HEK293 (cell line): ENCODE data around the gene TRIM7.

ENCODE experiments used
- BCL11A ChIP-seq: fragments of 450-650 bp; formaldehyde crosslinking; IDR thresholded peaks from 2 replicates; pipeline ENCODE4 v1.5.1; 2016; ENCODE audit warnings: low read depth, missing biosample characterization, missing genetic modification characterization
- GLI2 ChIP-seq: fragments of 450-650 bp; formaldehyde crosslinking; IDR thresholded peaks from 2 replicates; pipeline ENCODE4; 2017; ENCODE audit warnings: missing biosample characterization, missing genetic modification characterization, low read depth, borderline replicate concordance
- GLI4 ChIP-seq: fragments of 450-650 bp; formaldehyde crosslinking; IDR thresholded peaks from 2 replicates; pipeline ENCODE4 v1.5.1; 2016; ENCODE audit warnings: missing biosample characterization, missing genetic modification characterization
- IKZF3 ChIP-seq: fragments of 450-650 bp; IDR thresholded peaks from 2 replicates; pipeline ENCODE4 v1.5.0; 2018; ENCODE audit warnings: missing biosample characterization, mild to moderate bottlenecking, missing genetic modification characterization, moderate library complexity
- KLF1 ChIP-seq: fragments of 450-650 bp; formaldehyde crosslinking; IDR thresholded peaks from 2 replicates; pipeline ENCODE4 v1.5.1; 2016; ENCODE audit warnings: missing biosample characterization, missing genetic modification characterization
- SCRT1 ChIP-seq: fragments of 450-650 bp; formaldehyde crosslinking; IDR thresholded peaks from 2 replicates; pipeline ENCODE4 v1.5.1; 2016; ENCODE audit warnings: missing biosample characterization, missing genetic modification characterization, borderline replicate concordance
- SP2 ChIP-seq: fragments of 450-650 bp; formaldehyde crosslinking; IDR thresholded peaks from 2 replicates; pipeline ENCODE4 v1.5.1; 2016; ENCODE audit warnings: missing biosample characterization, missing genetic modification characterization
- SP7 ChIP-seq: fragments of 450-650 bp; formaldehyde crosslinking; IDR thresholded peaks from 2 replicates; pipeline ENCODE4 v1.5.1; 2016; ENCODE audit warnings: missing biosample characterization, missing genetic modification characterization
- ZBTB1 ChIP-seq: fragments of 450-650 bp; formaldehyde crosslinking; IDR thresholded peaks from 2 replicates; pipeline ENCODE4 v1.5.1; 2016; ENCODE audit warnings: missing biosample characterization, missing genetic modification characterization
- ZBTB21 ChIP-seq: fragments of 450-650 bp; formaldehyde crosslinking; IDR thresholded peaks from 2 replicates; pipeline ENCODE4 v1.5.1; 2017; ENCODE audit warnings: missing biosample characterization, missing genetic modification characterization
- ZEB2 ChIP-seq: fragments of 450-650 bp; formaldehyde crosslinking; IDR thresholded peaks from 2 replicates; pipeline ENCODE4 v1.5.1; 2016; ENCODE audit warnings: missing biosample characterization, missing genetic modification characterization
- ZFP69B ChIP-seq: fragments of 450-650 bp; formaldehyde crosslinking; IDR thresholded peaks from 2 replicates; pipeline ENCODE4 v1.5.1; 2016; ENCODE audit warnings: missing biosample characterization, missing genetic modification characterization
- ZNF138 ChIP-seq: fragments of 450-650 bp; formaldehyde crosslinking; IDR thresholded peaks from 2 replicates; pipeline ENCODE4 v1.5.1; 2016; ENCODE audit warnings: missing biosample characterization, missing genetic modification characterization, borderline replicate concordance
- ZNF174 ChIP-seq: fragments of 450-650 bp; formaldehyde crosslinking; IDR thresholded peaks from 2 replicates; pipeline ENCODE4 v1.5.0; 2017; ENCODE audit warnings: missing biosample characterization, mild to moderate bottlenecking, missing genetic modification characterization
- ZNF214 ChIP-seq: fragments of 450-650 bp; formaldehyde crosslinking; IDR thresholded peaks from 2 replicates; pipeline ENCODE4 v1.5.1; 2017; ENCODE audit warnings: missing biosample characterization, mild to moderate bottlenecking, missing genetic modification characterization, borderline replicate concordance
- ZNF248 ChIP-seq: fragments of 450-650 bp; formaldehyde crosslinking; IDR thresholded peaks from 2 replicates; pipeline ENCODE4 v1.5.1; 2017; ENCODE audit warnings: missing biosample characterization, missing genetic modification characterization
- ZNF266 ChIP-seq: fragments of 450-650 bp; formaldehyde crosslinking; IDR thresholded peaks from 2 replicates; pipeline ENCODE4 v1.5.1; 2016; ENCODE audit warnings: missing biosample characterization, missing genetic modification characterization, low read depth
- ZNF302 ChIP-seq: fragments of 450-650 bp; formaldehyde crosslinking; IDR thresholded peaks from 2 replicates; pipeline ENCODE4 v1.5.1; 2016; ENCODE audit warnings: missing biosample characterization, missing genetic modification characterization, low read depth
- ZNF433 ChIP-seq: fragments of 450-650 bp; formaldehyde crosslinking; IDR thresholded peaks from 2 replicates; pipeline ENCODE4 v1.5.1; 2016; ENCODE audit warnings: missing biosample characterization, missing genetic modification characterization, low read depth
- ZNF561 ChIP-seq: fragments of 450-650 bp; IDR thresholded peaks from 2 replicates; pipeline ENCODE4 v1.5.1; 2018; ENCODE audit warnings: missing biosample characterization, missing genetic modification characterization, borderline replicate concordance
- ZNF585B ChIP-seq: fragments of 450-650 bp; formaldehyde crosslinking; IDR thresholded peaks from 2 replicates; pipeline ENCODE4 v1.5.1; 2016; ENCODE audit warnings: missing biosample characterization, missing genetic modification characterization
- ZNF629 ChIP-seq: fragments of 450-650 bp; formaldehyde crosslinking; IDR thresholded peaks from 2 replicates; pipeline ENCODE4 v1.5.1; 2017; ENCODE audit warnings: missing biosample characterization, missing genetic modification characterization
- ZNF658 ChIP-seq: fragments of 450-650 bp; formaldehyde crosslinking; IDR thresholded peaks from 2 replicates; pipeline ENCODE4; 2016; ENCODE audit warnings: missing biosample characterization, missing genetic modification characterization
- ZNF670 ChIP-seq: fragments of 450-650 bp; formaldehyde crosslinking; IDR thresholded peaks from 2 replicates; pipeline ENCODE4 v1.5.1; 2016; ENCODE audit warnings: missing biosample characterization, missing genetic modification characterization, low read depth
- ZNF777 ChIP-seq: fragments of 450-650 bp; formaldehyde crosslinking; IDR thresholded peaks from 2 replicates; pipeline ENCODE4 v1.5.1; 2017; ENCODE audit warnings: missing biosample characterization, missing genetic modification characterization, borderline replicate concordance
- TF ChIP-seq, protein P1 (sequence below): fragments of 450-650 bp; formaldehyde crosslinking; IDR thresholded peaks from 2 replicates; pipeline ENCODE4 v1.5.1; 2016; ENCODE audit warnings: missing biosample characterization, missing genetic modification characterization, low read depth
- TF ChIP-seq, protein P2 (sequence below): fragments of 450-650 bp; formaldehyde crosslinking; IDR thresholded peaks from 2 replicates; pipeline ENCODE4 v1.5.1; 2016; ENCODE audit warnings: missing biosample characterization, missing genetic modification characterization
- TF ChIP-seq, protein P3 (sequence below): fragments of 450-650 bp; formaldehyde crosslinking; IDR thresholded peaks from 2 replicates; pipeline ENCODE4 v1.5.1; 2016; ENCODE audit warnings: missing biosample characterization, missing genetic modification characterization
- TF ChIP-seq, protein P4 (sequence below): fragments of 450-650 bp; formaldehyde crosslinking; IDR thresholded peaks from 2 replicates; pipeline ENCODE4 v1.5.1; 2016; ENCODE audit warnings: missing biosample characterization, missing genetic modification characterization
- TF ChIP-seq, protein P5 (sequence below): fragments of 450-650 bp; formaldehyde crosslinking; IDR thresholded peaks from 2 replicates; pipeline ENCODE4 v1.5.1; 2016; ENCODE audit warnings: missing biosample characterization, missing genetic modification characterization

The TRIM7 gene

DNA sequence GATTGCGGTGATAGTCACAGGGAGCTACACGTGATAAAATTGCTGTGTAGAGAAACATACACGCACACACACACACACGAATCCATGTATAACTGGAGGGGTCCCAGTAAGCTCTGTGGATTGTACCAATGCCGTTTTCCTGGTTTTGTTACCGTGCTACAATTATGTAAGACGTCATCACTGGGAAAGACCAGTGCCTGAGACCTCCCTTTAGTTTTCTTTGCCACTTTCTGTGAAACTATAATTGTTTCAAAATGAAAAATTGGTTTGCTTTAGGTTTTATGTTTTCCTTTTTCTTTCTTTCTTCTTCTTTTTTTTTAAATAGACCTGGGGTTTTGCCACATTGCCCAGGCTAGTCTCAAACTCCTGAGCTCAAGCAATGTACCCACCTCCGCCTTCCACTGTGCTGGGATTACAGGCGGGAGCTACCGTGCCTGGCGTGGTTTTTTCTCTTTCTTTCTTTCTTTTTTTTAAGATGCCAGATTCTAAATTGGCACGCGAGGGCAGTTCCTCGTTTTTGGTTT lies 36.3 kb downstream of the TRIM7 start (continued):
- TF ChIP-seq ZNF138 (tag by site-specific recombination) (no peak), ZNF561 (no peak), GLI4 (no peak), ZEB2 (tag by site-specific recombination) (no peak), SP2 (no peak), ZNF777 (tag by site-specific recombination) (no peak), ZNF670 (tag by site-specific recombination) (no peak), SCRT1 (tag by site-specific recombination) (no peak), ZBTB1 (tag by site-specific recombination) (no peak), BCL11A (tag by site-specific recombination) (no peak), ZNF302 (no peak), ZBTB21 (peak; percentile 88), ZNF433 (tag by site-specific recombination) (no peak), ZNF214 (no peak), GLI2 (tag by site-specific recombination) (no peak), ZFP69B (no peak), ZNF174 (tag by site-specific recombination) (no peak), IKZF3 (no peak; the same call in 1 of the 2 replicates), SP7 (tag by site-specific recombination) (no peak), ZNF248 (tag by site-specific recombination) (no peak), ZNF629 (tag by site-specific recombination) (peak; percentile 87), KLF1 (tag by site-specific recombination) (no peak), ZNF266 (no peak), ZNF658 (no peak), ZNF585B (tag by site-specific recombination) (no peak)
- TF ChIP-seq, protein P1, sequence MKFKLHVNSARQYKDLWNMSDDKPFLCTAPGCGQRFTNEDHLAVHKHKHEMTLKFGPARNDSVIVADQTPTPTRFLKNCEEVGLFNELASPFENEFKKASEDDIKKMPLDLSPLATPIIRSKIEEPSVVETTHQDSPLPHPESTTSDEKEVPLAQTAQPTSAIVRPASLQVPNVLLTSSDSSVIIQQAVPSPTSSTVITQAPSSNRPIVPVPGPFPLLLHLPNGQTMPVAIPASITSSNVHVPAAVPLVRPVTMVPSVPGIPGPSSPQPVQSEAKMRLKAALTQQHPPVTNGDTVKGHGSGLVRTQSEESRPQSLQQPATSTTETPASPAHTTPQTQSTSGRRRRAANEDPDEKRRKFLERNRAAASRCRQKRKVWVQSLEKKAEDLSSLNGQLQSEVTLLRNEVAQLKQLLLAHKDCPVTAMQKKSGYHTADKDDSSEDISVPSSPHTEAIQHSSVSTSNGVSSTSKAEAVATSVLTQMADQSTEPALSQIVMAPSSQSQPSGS (tag by site-specific recombination), result peak; percentile 74
- TF ChIP-seq, protein P2, sequence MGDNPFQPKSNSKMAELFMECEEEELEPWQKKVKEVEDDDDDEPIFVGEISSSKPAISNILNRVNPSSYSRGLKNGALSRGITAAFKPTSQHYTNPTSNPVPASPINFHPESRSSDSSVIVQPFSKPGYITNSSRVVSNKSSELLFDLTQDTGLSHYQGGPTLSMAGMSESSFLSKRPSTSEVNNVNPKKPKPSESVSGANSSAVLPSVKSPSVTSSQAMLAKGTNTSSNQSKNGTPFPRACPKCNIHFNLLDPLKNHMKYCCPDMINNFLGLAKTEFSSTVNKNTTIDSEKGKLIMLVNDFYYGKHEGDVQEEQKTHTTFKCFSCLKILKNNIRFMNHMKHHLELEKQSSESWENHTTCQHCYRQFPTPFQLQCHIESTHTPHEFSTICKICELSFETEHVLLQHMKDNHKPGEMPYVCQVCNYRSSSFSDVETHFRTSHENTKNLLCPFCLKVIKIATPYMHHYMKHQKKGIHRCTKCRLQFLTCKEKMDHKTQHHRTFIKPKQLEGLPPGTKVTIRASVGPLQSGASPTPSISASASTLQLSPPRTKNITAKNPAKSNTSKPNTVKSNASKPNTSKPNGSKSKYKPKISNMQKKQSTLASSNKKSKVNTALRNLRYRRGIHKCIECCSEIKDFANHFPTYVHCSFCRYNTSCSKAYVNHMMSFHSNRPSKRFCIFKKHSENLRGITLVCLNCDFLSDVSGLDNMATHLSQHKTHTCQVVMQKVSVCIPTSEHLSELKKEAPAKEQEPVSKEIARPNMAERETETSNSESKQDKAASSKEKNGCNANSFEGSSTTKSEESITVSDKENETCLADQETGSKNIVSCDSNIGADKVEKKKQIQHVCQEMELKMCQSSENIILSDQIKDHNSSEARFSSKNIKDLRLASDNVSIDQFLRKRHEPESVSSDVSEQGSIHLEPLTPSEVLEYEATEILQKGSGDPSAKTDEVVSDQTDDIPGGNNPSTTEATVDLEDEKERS, result no peak
- TF ChIP-seq, protein P3, sequence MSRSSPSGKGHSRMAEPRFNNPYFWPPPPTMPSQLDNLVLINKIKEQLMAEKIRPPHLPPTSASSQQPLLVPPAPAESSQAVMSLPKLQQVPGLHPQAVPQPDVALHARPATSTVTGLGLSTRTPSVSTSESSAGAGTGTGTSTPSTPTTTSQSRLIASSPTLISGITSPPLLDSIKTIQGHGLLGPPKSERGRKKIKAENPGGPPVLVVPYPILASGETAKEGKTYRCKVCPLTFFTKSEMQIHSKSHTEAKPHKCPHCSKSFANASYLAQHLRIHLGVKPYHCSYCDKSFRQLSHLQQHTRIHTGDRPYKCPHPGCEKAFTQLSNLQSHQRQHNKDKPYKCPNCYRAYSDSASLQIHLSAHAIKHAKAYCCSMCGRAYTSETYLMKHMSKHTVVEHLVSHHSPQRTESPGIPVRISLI (tag by site-specific recombination), result peak; percentile 94
- TF ChIP-seq, protein P4, sequence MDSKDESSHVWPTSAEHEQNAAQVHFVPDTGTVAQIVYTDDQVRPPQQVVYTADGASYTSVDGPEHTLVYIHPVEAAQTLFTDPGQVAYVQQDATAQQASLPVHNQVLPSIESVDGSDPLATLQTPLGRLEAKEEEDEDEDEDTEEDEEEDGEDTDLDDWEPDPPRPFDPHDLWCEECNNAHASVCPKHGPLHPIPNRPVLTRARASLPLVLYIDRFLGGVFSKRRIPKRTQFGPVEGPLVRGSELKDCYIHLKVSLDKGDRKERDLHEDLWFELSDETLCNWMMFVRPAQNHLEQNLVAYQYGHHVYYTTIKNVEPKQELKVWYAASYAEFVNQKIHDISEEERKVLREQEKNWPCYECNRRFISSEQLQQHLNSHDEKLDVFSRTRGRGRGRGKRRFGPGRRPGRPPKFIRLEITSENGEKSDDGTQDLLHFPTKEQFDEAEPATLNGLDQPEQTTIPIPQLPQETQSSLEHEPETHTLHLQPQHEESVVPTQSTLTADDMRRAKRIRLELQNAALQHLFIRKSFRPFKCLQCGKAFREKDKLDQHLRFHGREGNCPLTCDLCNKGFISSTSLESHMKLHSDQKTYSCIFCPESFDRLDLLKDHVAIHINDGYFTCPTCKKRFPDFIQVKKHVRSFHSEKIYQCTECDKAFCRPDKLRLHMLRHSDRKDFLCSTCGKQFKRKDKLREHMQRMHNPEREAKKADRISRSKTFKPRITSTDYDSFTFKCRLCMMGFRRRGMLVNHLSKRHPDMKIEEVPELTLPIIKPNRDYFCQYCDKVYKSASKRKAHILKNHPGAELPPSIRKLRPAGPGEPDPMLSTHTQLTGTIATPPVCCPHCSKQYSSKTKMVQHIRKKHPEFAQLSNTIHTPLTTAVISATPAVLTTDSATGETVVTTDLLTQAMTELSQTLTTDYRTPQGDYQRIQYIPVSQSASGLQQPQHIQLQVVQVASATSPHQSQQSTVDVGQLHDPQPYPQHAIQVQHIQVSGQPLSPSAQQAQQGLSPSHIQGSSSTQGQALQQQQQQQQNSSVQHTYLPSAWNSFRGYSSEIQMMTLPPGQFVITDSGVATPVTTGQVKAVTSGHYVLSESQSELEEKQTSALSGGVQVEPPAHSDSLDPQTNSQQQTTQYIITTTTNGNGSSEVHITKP (tag by site-specific recombination), result peak; percentile 95
- TF ChIP-seq, protein P5, sequence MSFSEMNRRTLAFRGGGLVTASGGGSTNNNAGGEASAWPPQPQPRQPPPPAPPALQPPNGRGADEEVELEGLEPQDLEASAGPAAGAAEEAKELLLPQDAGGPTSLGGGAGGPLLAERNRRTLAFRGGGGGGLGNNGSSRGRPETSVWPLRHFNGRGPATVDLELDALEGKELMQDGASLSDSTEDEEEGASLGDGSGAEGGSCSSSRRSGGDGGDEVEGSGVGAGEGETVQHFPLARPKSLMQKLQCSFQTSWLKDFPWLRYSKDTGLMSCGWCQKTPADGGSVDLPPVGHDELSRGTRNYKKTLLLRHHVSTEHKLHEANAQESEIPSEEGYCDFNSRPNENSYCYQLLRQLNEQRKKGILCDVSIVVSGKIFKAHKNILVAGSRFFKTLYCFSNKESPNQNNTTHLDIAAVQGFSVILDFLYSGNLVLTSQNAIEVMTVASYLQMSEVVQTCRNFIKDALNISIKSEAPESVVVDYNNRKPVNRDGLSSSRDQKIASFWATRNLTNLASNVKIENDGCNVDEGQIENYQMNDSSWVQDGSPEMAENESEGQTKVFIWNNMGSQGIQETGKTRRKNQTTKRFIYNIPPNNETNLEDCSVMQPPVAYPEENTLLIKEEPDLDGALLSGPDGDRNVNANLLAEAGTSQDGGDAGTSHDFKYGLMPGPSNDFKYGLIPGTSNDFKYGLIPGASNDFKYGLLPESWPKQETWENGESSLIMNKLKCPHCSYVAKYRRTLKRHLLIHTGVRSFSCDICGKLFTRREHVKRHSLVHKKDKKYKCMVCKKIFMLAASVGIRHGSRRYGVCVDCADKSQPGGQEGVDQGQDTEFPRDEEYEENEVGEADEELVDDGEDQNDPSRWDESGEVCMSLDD, result no peak
